Hematopoietic multipotent progenitor cell treated with erythropoietin and hydrocortisone succinate and interleukin-3 and kit ligand, for 17 days (in vitro differentiated cells): ENCODE measurements around the gene SBF2.

ENCODE experiments used
- DNase-seq: peaks from one replicate; pipeline ENCODE4 v3.0.0-alpha.2; 2015; ENCODE audit warnings: low spot score

The SBF2 gene

DNA sequence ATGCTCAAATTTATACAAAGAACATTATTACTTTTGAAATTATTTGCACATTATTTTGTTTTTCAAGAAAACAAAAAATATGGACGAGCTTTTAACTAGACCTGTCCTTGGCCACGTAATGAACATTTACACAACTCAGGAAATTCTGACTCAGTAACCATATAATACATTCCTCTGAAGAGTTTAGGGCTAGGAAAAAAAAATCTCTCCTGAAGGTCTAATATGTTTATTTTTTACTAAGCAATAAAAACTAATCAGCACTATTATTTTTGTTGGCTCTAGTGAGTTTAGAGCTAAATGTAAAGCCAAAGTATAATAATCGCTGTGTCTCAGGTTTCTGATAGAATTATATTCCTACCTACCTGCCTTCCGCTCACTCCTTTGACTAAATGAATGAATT is 442.7 kb downstream of the SBF2 start:
- DNase-seq: no peak

DNA sequence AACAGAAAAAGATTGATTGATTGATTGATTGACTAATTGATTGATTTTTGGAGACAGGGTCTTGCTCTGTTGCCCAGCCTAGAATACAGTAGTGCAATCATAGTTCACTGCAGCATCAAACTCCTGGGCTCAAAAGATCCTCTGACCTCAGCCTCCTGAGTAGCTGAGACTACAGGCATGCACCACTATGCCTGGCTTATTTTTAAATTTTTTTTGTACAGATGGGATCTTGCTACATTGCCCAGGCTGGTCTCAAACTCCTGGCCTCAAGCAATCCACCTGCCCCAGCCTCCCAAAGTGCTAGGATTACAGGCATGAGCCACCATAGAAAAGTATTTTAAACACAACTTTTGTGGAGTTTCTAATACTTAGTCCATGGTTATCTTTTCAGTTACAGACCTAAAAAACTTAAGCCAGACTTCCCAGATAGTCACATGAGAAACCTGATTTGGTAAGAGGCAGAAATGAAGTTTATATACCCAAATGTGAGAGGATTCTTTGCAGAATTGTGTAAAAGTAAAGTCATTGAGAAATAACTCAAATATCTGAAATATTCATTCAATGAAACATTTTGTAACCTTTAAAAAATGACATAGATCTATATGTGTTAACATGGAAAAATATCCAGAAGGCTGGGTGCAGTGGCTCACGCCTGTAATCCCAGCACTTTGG is 443.7 kb downstream of the SBF2 start:
- no peak for DNase-seq

DNA sequence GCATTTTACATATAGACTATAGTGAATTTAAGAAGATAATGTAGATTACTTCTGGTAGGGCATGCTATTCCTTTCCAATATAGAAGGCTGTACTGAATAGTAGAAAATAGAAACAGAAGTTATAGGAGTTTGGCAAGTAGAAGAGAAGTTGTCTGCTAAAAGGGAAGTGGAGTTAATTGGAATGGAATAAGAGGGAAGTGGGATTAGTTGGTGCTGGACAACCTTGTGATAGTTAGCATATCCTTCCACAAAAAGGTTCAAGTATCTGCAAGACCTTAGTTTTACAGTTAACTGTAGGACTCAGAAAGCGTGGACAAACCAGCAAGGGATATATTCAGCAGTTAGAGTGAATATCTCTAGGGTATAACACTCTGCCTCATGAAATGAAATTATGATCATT is 444.6 kb downstream of the SBF2 start:
- DNase-seq: no peak

DNA sequence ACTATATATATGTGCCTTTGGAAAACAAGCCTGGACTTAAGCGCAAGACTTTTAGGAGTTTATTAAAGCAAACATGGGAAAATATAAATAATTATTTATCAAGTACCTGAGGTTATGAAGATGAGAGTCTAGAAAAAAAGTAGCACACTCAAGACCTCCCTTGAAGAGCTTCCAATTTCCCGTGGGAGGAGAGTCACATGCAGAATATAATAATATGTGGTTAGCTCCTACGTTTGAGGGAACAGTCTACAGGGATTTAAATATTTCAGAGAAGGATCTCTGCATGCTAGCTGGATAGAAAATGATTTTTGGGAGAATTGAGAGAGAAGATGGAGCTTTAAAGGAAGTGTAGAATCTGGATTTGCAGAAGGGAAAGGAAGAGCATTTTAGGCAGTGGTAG is 446.4 kb downstream of the SBF2 start:
- DNase-seq: no peak

DNA sequence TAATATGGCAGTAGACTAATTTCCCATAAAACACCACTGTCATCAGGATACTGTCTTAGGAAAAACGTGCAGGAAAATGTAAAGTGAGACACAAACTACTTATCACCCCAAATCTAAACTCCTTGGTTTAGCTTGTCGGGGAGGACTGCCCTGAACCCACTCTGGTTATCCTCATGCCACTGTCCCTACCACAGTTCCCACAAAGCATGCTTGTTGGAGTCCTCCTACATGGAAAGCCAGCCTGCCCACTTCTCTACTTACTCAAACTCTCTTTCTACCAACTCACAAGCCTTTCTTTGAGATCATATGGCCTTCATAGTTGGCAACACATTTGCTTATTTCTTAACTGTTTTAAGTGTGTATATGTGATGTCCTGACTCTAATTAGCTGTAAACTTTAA is 451.1 kb downstream of the SBF2 start:
- DNase-seq: no peak

DNA sequence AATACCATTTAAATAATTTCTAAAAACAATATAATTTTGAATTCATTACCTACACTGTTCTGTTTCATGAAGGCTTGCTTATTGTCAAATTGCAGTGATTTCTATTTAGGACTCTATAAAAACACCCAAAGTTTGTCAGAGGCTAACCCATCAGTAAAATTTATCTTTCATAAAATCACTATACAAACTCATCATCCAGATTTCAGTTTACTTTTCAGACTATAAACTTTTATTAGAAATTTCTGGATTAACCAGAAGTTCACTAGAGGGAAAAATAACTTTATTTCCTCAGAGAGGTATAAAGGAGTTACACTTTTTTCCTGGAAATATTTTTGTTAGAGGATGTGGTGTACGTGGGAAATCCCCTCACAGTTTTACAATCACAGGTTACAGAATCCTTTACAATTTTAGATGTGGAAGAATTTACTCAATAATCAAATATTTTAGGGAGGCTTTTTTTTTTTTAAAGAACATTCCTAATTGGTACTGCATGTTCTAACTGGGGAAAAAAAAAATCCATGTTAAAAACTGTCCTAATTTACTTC is 453.5 kb downstream of the SBF2 start:
- no peak for DNase-seq

DNA sequence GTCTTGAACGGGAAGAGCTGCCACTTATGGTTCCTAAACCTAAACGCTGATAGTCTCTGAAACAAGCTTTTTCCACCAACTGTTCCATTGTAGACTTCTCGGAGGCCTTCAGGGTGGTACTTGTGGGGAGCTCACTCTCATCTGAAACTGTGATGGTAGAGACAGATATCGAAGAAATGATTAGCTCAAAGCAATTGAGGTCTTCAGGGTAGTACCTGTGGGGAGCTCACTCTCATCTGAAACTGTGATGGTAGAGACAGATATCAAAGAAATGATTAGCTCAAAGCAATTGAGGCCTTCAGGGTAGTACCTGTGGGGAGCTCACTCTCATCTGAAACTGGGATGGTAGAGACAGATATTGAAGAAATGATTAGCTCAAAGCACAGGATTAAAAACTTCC is 454.5 kb downstream of the SBF2 start:
- no peak for DNase-seq

DNA sequence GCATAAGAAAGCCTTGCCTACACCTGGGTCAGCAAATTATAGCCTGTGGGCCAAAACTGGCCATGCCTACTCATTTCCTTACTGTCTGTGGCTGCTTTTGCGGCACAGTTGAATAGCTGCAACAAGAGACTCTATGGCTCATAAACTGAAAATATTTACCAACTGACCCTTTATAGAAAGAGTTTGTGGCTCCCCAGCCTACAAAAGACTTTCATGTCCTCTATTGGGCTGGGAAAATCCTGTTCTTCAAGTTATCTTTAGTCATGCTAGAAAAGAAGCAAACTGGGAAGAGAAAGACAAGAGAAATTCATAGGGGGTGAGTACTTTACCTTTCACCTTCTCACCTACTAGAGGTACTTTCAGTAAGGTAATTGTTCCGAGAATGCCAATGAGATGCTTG is 455.1 kb downstream of the SBF2 start:
- no peak for DNase-seq

DNA sequence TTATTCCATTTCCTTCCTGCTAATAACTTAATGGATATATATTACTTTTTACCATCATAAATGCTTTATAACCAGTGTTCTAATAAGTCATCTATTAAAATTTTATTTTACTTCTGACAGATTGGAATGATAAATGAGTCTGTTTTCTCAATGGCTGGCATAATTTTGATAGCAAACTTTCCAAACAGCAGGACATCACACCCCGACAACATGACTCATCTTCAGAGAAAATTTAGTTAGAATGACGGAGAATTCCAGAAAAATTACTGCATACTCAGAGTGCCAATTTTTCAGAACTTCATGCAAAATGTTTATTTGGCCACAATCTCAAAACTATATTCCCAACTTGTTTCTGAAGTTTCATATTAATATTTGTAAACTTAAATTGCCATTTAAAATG is 455.8 kb downstream of the SBF2 start:
- no peak for DNase-seq

DNA sequence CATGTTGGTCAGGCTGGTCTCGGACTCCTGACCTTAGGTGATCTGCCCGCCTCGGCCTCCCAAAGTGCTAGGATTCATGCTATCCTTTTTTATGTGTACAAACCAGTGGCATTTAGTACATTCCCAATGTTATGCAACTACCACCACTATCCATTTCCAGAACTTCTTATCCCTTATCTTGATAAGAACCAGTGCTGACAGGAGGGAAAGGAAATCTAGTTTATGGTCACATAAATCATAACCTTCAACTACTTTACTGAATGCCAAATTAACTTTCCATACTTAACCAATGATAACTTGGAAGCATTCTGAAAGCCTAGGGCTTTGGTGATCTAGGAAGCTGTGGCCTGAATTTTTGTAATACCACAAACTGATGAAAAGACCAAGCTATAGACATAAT is 459.7 kb downstream of the SBF2 start:
- DNase-seq: no peak

DNA sequence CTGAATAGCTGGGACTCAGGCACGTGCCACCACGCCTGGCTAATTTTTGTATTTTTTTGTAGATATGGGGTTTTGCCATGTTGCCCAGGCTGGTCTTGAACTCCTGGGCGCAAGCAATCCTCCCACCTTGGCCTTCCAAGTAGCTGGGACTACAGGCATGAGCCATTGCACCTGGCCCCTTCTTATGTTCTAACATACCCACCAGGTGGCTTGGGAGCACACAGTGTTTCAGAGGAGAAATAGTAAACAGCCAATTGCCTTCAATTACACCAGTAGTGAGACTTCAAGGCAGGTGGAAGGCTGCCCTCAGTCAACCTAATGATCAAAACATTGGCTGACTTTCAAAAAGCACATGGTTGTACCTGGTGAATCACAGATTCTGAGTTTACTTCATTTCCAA is 462.9 kb downstream of the SBF2 start:
- DNase-seq: no peak

DNA sequence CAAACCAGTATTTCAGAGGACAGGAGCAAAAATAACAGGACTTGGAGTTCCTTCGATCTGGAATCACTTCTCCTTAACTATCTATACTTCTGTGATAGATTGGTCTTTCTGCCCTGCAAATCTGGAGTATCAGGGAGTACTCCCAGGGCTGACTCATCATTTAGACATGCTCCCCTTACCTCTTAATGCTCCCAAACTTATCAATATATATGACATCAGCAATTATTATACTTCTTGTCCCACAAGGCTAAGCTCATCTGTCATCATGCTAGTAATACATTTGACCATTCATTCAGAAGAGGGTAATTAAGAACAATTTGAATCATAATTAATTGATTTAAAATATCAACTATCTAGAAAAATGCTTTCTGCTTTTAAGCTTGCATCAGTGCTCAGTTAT is 466.3 kb downstream of the SBF2 start:
- no peak for DNase-seq

DNA sequence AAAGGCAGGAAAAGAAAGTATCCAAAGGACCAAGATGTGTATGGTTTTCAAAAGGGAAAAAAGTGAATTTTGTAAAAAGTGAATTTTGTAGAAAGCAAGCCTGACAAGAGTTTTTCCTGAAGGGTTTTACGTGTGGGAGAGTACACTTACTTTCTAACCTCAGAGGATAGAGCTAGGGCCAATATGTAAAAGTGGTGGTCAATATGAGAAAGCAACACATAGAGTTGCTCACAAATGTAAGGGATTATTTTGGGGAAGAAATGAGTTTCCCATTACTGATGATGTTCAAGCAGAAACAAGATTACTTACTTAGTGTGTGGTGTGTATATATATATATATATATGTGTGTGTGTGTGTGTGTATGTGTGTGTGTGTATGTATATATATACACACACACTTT is 467.6 kb downstream of the SBF2 start:
- DNase-seq: no peak

DNA sequence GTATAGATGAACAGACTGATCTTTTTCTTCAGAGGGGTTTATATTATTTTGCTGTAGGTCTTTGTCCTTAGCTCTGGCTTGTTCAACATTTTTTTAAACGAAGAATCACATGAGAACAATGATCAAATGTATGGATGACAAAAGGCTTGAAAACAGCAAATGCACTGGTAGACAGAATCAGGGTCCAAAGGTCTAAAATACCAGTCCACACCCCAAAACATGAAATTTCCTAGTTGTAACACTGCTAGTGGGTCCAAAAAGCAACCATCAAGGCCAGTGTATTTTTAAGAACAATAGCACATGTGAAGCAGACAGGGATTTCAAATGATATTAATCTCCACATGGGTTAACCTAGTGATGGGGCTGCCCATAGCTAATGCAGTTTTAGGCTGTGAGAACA is 468.1 kb downstream of the SBF2 start:
- DNase-seq: no peak

DNA sequence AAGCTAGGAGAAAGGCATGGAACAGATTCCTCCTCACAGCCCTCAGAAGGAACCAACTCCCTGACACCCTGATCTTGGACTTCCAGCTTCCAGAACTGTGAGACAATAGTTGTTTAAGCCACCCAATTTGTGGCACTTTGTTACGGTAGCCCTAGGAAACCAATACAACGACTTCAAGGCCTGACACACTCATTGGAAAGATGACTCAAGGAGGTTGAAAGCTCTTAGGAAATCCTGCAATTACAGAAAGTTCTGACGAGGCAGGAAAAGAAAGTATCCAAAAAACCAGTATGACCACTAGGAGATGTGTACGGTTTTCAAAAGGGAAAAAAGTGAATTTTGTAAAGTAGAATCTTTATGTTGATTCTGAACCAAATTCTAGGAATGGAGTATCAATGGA is 468.7 kb downstream of the SBF2 start:
- DNase-seq: no peak

DNA sequence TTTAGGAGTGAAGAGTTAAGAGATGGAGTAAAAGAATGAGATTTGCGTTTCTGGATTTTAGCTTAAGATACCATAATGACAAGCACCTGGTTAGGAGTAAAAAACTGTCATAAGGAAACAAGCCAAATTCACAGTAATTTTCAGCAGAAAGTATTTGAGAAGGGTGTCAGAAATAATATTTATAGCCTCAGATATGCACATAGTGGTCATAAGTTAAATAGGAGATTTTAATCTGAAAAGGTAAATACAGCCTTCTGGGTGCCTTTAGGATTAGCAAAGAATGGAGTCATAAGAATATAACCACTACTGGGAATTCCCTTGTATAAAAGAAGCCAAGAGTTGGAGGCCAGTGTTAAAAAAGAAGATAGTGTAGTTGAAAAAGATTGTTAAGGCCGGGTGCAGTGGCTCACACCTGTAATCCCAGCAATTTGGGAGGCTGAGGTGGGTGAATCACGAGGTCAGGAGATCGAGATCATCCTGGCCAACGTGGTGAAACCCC is 470.1 kb downstream of the SBF2 start:
- no peak for DNase-seq

DNA sequence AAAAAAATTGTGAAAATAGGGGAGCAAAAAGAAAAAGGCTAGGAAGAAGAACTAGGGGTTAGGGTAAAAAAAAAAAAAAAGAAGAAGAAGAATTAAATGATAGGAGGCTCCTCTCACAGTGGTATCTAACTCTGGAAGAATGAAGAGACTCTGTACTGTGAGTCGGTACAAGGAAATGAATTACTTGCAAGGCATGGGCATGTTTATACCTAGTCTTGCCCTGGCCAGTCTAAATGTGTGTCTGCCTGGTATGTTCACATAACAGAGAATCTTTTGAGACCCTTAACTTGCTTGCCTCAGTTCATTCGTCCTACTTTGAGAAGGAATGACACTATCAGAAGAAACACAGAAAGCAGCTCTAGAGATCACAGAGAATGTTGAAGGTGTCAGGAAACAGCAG is 470.6 kb downstream of the SBF2 start:
- no peak for DNase-seq

DNA sequence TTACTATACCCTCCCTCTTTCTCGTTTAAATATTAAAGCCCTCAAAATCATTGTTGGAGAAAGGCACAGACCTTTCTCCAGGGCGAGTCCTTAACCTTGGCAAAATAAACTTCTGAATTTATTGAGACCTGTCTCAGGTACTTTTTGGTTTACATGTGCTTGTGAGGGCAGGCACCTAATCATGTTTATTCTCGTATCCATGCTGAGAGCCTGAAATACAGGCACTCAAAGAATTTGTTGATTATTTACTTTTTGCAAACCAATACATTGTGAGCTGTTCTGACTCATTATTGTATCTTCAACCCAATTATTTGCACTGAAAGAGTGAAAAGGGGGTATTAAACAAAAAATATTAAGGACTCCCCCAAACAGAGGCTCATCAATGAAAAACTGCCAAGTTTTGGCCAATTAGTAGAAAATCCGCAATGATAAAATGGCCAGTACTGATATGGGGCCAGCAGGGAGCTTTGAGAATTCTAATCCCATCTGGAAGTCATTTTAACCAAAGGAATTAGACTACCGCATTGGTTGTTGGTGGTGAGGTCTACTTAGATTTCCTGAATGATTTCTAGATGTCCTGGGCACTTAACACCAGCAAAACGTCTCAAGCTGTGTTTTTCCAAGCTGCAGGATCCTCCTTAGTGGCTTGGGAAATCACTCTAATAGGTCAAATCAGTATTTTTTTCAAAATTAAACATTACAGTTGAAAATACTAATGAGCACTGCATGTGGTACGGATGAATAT is 472.8 kb downstream of the SBF2 start:
- no peak for DNase-seq

DNA sequence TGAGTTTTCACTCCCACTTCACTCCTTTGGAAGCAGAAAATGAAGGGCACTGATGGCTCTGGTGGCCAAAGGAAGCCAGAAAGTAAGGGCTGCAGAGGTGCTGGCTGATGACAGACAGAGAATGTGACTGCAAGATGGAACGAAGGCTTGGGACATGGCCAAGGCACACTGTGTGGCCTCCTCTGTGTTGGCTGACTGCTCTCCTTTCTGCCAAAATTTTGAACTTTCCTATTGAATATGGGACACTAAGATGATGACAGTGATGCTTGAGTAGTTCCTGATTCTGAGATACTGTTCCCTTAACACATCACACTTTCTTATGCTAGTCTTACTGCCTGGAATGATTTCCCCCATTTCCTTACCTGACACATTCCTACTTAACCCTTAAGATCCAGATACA is 473.8 kb downstream of the SBF2 start:
- DNase-seq: no peak

DNA sequence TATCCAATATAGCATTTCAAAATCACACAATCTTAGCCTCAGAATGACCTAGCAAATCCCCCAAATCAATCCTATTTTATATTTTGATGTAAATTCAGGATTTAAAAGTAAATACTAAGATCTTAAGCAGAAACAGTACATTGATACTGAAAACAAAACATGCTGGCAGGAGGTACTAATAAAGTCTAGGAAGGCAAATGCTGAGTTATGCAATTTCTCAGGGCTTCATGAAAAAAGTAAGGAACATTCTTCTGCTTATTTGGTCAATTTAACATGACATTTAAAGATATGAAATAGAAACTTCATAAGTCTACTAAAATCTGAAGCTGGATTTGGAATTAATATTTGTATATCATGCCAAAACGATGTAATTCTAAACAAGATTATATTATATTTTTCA is 476.8 kb downstream of the SBF2 start:
- no peak for DNase-seq

DNA sequence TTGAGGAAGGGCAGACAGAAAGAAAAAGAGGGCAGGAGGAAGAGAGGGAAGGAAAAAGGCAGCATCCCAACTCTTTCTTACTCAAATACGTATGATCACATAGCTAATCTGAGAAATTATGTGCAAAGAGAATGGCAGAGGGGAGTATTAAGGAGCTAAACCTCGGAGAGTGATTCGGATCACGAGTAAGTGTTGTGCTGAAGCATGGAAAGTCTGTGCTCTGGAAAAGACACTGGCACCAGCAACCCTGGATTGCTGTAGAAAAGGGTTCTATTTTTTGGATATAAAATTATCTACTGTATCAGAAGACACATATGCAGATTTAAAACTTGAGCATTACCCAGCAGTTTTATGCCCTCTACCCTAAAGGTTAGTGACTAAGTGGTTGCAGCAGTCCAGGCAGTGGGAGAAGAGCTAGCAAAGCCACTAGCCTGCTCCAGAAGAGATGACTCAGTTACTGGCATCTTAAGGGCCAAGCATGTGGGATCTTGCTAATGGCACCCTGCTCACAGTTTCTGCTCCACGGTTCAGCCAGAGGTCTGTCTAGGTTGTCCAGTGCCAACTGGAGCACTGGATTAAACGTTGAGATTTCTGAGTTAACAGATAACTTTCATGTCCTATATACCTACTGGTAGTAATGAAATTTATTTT is 478.4 kb downstream of the SBF2 start:
- no peak for DNase-seq

DNA sequence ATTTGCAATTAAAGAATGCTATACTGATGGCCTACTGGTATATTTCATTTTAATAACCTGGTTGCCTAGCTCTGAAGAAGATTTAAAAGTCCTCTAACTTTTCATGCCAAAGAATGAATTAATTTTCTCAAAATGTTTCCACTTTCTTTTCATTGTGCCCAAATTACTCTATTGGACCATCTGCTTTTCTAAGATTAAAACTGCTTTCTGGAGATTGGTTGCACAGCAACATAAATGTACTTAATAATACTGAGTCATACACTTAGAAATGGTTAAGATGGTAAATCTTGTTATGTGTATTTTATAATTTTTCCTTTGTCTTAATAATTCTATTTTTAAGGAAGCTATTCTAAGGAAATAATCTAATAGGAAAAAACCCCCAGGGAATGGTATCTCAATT is 479.9 kb downstream of the SBF2 start:
- no peak for DNase-seq

DNA sequence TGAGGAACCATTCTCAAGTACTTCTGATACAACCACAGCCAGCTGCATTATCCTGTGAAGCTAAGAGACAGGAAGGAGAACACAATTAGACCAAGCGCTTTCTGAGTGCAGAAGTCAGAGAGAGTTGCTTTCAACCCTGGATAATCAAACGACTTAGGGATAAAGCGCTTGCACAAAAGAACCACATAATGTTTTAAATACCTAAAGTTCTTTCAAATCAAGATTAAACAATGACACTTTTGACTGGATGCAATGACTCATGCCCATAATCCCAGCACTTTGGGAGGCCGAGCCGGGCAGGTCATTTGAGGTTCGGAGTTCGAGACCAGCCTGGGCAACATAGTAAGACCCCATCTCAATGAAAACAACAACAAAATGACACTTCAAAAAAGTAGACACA is 485.1 kb downstream of the SBF2 start:
- no peak for DNase-seq
